ENCODE data around the gene NATD1.

Gene NATD1

GRCh38 chr17:21235921-21236320 is 17.3 kb downstream of the NATD1 start:
- DNase-seq (ENCODE audit: extremely low read depth, insufficient read length): no peak
- no peak for TF ChIP-seq CTCF (IDR thresholded peaks at IDR 0.05; ENCODE audit: insufficient read depth, low read length, poor library complexity, severe bottlenecking)
- no peak overlapping the region for H3K4me3 ChIP-seq (replicated peaks; ENCODE audit: low read depth, low read length)
- H3K36me3 ChIP-seq (ENCODE audit: control insufficient read depth, insufficient read depth, low read length): no peaks in the 10 kb centered on the region
- no peaks in the 10 kb centered on the region for H3K27me3 ChIP-seq (replicated peaks; ENCODE audit: control insufficient read depth, insufficient read depth, low read length)

- no peak for TF ChIP-seq CTCF (IDR thresholded peaks at IDR 0.05; ENCODE audit: insufficient read depth, low read length, poor library complexity, severe bottlenecking)
- Histone ChIP-seq H3K36me3 (ENCODE audit: control insufficient read depth, insufficient read depth, low read length) (no peaks in the 10 kb centered on the region), H3K4me3 (replicated peaks; ENCODE audit: low read depth, low read length) (no peak overlapping the region), H3K27me3 (replicated peaks; ENCODE audit: control insufficient read depth, insufficient read depth, low read length) (no peaks in the 10 kb centered on the region)
- no peak for DNase-seq (ENCODE audit: extremely low read depth, insufficient read length)
Observed at GRCh38 chr17:21233581-21234347, 19.4 kb downstream of the NATD1 start.

- no peak for TF ChIP-seq CTCF (IDR thresholded peaks at IDR 0.05; ENCODE audit: insufficient read depth, low read length, poor library complexity, severe bottlenecking)
- Histone ChIP-seq H3K4me3 (replicated peaks; ENCODE audit: low read depth, low read length) (no peak overlapping the region), H3K27me3 (replicated peaks; ENCODE audit: control insufficient read depth, insufficient read depth, low read length) (no peaks in the 10 kb centered on the region), H3K36me3 (ENCODE audit: control insufficient read depth, insufficient read depth, low read length) (no peaks in the 10 kb centered on the region)
- no peak for DNase-seq (ENCODE audit: extremely low read depth, insufficient read length)
Observed at GRCh38 chr17:21232033-21232749, 21.0 kb downstream of the NATD1 start.

GRCh38 chr17:21231533-21231932 is 21.7 kb downstream of the NATD1 start:
- no peaks in the 10 kb centered on the region for H3K36me3 ChIP-seq (ENCODE audit: control insufficient read depth, insufficient read depth, low read length)
- no peak overlapping the region for H3K4me3 ChIP-seq (replicated peaks; ENCODE audit: low read depth, low read length)
- no peak for TF ChIP-seq CTCF (IDR thresholded peaks at IDR 0.05; ENCODE audit: insufficient read depth, low read length, poor library complexity, severe bottlenecking)
- no peak for DNase-seq (ENCODE audit: extremely low read depth, insufficient read length)
- no peaks in the 10 kb centered on the region for H3K27me3 ChIP-seq (replicated peaks; ENCODE audit: control insufficient read depth, insufficient read depth, low read length)

- no peaks in the 10 kb centered on the region for H3K27me3 ChIP-seq (replicated peaks; ENCODE audit: control insufficient read depth, insufficient read depth, low read length)
- TF ChIP-seq CTCF (IDR thresholded peaks at IDR 0.05; ENCODE audit: insufficient read depth, low read length, poor library complexity, severe bottlenecking): no peak
- DNase-seq (ENCODE audit: extremely low read depth, insufficient read length): no peak
- H3K36me3 ChIP-seq (ENCODE audit: control insufficient read depth, insufficient read depth, low read length): no peaks in the 10 kb centered on the region; the same call in 1 of the 2 replicates
- no peak overlapping the region for H3K4me3 ChIP-seq (replicated peaks; ENCODE audit: low read depth, low read length)
Observed at GRCh38 chr17:21228845-21229244, 24.4 kb downstream of the NATD1 start.
